ENCODE results near the gene SPECC1. TPM values are rescaled to one million over a fixed set of nuclear protein-coding genes. Genes with fewer than 3 reads are reported as not detected.
"Not testable (repeated sequence)": the region's sequence is repeated elsewhere in the genome, so short reads cannot be mapped to it uniquely, and the experiment has no call there.

Gene SPECC1
- total and polyA plus RNA-seq, 2 of the 13 experiments (the other 11 are each of a cell fraction or from before 2014, with no cell fraction given) = 2.3 to 6.9 TPM

DNA sequence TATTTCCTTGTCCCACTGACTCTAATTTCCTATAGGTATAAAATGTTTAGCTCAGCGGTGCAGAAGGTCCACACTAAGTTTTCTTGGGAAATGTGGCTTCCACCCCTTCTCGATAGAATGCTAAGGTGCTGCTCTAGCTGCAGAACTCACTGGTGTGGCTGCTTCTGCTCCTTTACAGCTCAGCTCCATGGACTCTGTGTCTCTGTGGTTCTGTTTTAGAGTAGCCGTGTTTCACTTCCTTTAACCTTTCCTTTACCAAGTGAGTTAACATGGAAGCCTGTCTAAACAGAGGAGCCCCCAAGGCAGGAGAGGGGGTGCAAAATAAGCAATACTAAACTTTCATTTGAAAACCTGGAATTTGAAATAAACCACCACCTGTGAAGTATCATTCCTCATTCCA is 65.3 kb downstream of the SPECC1 start:
- H3K27me3 ChIP-seq (ENCODE audit: control insufficient read depth in 1 of 2, insufficient read depth in 2 of 2, low read length in 2 of 2) = peaks cover 5 to 30% of the 10 kb centered on the region in 2 experiments
- WGBS (ENCODE audit: low lambda C conversion rate) = 1% methylated on average over 3 of the region's 3 CpGs
- no peak overlapping the region for H3K27ac ChIP-seq (ENCODE audit: extremely low read length, insufficient read depth, low read length)
- ATAC-seq = no peak
- DNase-seq (ENCODE audit: low spot score) = no peak
- no peaks in the 10 kb centered on the region for H3K36me3 ChIP-seq (replicated peaks in 1 of 2; ENCODE audit: control insufficient read depth in 1 of 2, insufficient read depth in 2 of 2, low read length in 2 of 2)
- intact Hi-C loops (cut with micrococcal nuclease; ENCODE audit: unreplicated experiment) = no loop called here
- in situ Hi-C loops (cut with HindIII; ENCODE audit: extremely low pct_ligation_motif_present, low pct_unique_long_range_greater_than_20kb) = no loop called here
- FAIRE-seq = no peak
- POLR2A ChIA-PET = no interaction called here
- TF ChIP-seq SMAD9 (CRISPR knock-in tag; IDR thresholded peaks at IDR 0.05) = no peak
- TF ChIP-seq, protein P1, sequence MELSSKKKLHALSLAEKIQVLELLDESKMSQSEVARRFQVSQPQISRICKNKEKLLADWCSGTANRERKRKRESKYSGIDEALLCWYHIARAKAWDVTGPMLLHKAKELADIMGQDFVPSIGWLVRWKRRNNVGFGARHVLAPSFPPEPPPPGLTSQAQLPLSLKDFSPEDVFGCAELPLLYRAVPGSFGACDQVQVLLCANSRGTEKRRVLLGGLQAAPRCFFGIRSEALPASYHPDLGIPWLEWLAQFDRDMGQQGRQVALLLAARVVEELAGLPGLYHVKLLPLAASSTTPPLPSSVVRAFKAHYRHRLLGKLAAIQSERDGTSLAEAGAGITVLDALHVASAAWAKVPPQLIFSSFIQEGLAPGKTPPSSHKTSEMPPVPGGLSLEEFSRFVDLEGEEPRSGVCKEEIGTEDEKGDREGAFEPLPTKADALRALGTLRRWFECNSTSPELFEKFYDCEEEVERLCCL (CRISPR knock-in tag; IDR thresholded peaks at IDR 0.05; ENCODE audit: borderline replicate concordance) = no peak
- no peak for TF ChIP-seq IKZF1 (IDR thresholded peaks at IDR 0.05)
- no peaks in the 10 kb centered on the region for H3K9me3 ChIP-seq (ENCODE audit: low read length)
- H3K79me2 ChIP-seq (ENCODE audit: insufficient read depth, low read length) = no peaks in the 10 kb centered on the region
- H3K4me1 ChIP-seq (ENCODE audit: insufficient read depth, low read length) = no peaks in the 10 kb centered on the region
- no peak overlapping the region for H3K9ac ChIP-seq (ENCODE audit: insufficient read depth, low read depth, low read length)
- no peak overlapping the region for H2AFZ ChIP-seq (ENCODE audit: low read length)
- CTCF ChIA-PET (ENCODE audit: low intra/inter-chr PET ratio, low total read pairs) = no interaction called here
- no peak overlapping the region for H3K4me3 ChIP-seq (replicated peaks in 1 of 3; ENCODE audit: insufficient read depth in 1 of 3, low read depth in 2 of 3, low read length in 3 of 3)
- H4K20me1 ChIP-seq (ENCODE audit: insufficient read depth, low read length) = no peaks in the 10 kb centered on the region
- H3K4me2 ChIP-seq (ENCODE audit: low read depth, low read length) = no peak overlapping the region
- BruUV-seq (replicated peaks) = no TSS peak

DNA sequence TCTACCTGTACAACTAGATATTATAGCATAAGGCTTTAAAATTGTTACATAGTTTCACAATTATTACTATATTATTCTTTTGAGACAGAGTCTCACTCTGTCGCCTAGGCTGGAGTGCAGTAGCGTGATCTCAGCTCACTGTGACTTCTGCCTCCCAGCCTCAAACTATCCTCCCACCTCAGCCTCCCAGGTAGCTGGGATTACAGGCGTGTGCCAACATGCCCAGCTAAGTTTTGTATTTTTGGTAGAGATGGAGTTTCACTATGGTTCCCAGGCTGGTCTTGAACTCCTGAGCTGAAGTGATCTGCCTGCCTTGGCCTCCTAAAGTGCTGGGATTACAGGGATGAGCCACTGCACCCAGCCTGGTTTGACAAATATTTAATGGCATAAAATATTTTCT is 67.0 kb downstream of the SPECC1 start:
- H2AFZ ChIP-seq (ENCODE audit: low read length); H3K4me2 ChIP-seq (ENCODE audit: low read depth, low read length); H3K79me2 ChIP-seq (ENCODE audit: insufficient read depth, low read length); intact Hi-C loops (cut with micrococcal nuclease; ENCODE audit: unreplicated experiment); H3K27ac ChIP-seq (ENCODE audit: extremely low read length, insufficient read depth, low read length); in situ Hi-C loops (cut with HindIII; ENCODE audit: extremely low pct_ligation_motif_present, low pct_unique_long_range_greater_than_20kb); FAIRE-seq; H3K4me3 ChIP-seq (replicated peaks in 1 of 3; ENCODE audit: insufficient read depth in 1 of 3, low read depth in 2 of 3, low read length in 3 of 3); H3K9me3 ChIP-seq (ENCODE audit: low read length); H3K36me3 ChIP-seq (replicated peaks in 1 of 2; ENCODE audit: control insufficient read depth in 1 of 2, insufficient read depth in 2 of 2, low read length in 2 of 2); CTCF ChIA-PET (ENCODE audit: low intra/inter-chr PET ratio, low total read pairs); ATAC-seq; H3K4me1 ChIP-seq (ENCODE audit: insufficient read depth, low read length); H3K9ac ChIP-seq (ENCODE audit: insufficient read depth, low read depth, low read length); DNase-seq (ENCODE audit: low spot score); POLR2A ChIA-PET; BruUV-seq (replicated peaks); H4K20me1 ChIP-seq (ENCODE audit: insufficient read depth, low read length): not testable (repeated sequence)
- WGBS (ENCODE audit: low lambda C conversion rate) = 50% methylated on average over 3 of the region's 3 CpGs
- H3K27me3 ChIP-seq (ENCODE audit: control insufficient read depth in 1 of 2, insufficient read depth in 2 of 2, low read length in 2 of 2) = peaks cover 5 to 44% of the 10 kb centered on the region in 2 experiments
